ENCODE measurements around the gene SLC29A1. TPM values are rescaled to one million over a fixed set of nuclear protein-coding genes. Genes with fewer than 3 reads are reported as not detected.

The SLC29A1 gene
- total and polyA plus RNA-seq, 2 of the 8 experiments (the other 6 are each of a cell fraction or from before 2014, with no cell fraction given), result 187 to 558 TPM

DNA sequence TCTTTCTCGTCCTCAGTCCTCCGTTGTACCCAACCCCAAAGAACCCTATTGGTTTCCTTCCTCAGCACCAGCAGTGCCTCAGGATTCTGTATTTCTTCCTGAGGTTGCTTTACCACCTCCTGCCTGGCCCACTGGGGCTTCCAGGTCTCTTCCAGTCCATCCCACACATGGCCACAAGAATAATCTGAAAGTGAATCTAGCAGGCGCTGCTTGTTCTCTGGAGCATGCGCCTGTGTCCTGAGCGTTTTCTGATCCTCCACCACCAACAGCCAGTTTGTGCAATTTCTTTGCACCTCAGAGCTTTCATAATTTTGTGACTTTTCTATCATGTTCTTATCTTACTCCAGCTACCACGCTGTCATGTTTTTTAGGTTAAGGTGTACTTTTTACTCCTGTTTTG, 11.9 kb downstream of the SLC29A1 start (continued):
- no peak for TF ChIP-seq SIRT6 (IDR thresholded peaks at IDR 0.05; ENCODE audit: low read length)
